Stimulated activated CD8-positive, alpha-beta memory T cell treated with anti-CD3 and anti-CD28 coated beads, Interleukin-2, amount 100 ng/mL, for 48 hours (primary cell): ENCODE measurements around the gene PRSS21.

Experiments
- DNase-seq, 2 donors: peaks; one replicate each; pipeline ENCODE4 v3.0.0-alpha.2; 2020; ENCODE audit warnings: low read depth in 2 of 2

The PRSS21 gene

DNA sequence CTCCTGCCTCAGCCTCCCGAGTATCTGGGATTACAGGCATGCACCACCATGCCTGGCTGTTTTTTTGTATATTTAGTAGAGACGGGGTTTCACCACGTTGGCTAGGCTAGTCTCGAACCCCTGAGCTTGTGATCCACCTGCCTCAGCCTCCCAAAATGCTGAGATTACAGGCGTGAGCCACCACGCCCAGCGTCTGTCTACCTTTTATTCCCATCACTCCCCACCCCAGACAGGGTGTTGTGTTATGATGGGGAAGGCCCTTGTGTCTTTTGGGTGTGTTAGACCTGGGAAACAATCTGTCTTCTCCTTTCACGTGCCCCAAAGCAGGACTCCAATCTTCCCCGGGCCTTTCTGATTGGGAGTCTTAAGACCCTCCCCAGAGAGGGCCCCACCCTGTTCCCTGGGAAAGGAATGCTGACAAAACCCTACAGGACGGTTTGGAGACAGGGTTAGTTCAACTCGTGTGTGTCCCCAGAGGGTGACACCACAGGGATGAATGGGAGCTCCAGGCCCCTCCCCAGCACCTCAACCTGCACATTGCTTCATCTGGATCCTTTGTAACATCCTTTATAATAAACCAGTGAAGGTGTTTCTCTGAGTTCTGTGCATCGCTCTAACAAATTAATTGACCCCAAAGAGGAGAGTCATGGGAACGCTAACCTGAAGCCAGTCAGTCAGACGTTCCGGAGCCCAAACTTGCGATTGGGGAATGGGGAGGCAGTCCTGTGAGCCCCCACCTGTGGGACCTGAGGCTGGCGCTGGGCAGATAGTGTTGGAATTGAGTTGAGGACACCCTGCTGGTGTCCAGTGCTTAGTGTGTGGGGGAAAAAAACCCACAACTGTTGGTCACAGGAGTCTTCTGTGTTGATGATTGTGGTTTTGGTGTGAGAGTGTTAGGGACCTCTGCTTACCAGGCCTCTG, 36.8 kb upstream of the PRSS21 start:
- no peak for DNase-seq

- no peak for DNase-seq
Measured at GRCh38 chr16:2782583-2783351, 34.3 kb upstream of the PRSS21 start.

DNA sequence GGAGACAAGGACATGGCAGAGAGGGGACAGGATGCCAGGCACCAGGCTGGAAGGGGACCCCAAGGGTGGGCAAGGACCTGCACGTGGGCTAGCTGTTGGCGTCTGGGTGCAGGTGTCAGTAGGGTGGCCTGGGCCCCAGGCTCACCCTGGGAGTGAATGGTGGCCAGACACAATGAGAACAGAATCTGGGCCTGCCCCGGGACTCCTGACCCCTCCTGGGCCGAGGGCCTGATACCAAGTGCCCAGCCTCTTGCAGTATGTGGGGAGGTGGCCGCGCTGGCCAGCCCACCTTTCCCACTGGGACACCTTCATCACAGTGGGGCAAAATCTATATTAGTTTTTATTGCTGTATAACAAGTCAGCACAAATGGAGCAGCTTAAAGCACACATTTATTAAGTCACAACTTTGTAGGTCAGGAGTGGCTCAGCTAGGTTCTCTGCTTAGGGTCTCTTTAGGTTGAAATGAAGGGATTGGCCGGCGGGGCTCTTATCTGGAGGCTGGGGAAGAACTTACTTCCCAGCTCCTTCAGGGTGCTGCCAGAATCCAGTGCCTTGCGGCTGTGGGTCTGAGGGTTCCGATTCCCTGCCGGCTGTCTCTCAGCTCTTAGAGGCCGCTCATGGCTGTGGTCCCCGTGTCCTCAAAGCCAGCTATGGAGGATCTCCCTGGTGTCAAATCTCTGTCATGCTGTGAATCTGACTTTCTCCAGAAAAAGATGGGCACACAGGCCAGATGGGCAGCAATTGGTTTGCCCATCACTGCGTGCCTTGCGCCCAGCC, 33.3 kb upstream of the PRSS21 start:
- DNase-seq = no peak

- DNase-seq = no peak
Measured at GRCh38 chr16:2784358-2785100, 32.5 kb upstream of the PRSS21 start.

DNA sequence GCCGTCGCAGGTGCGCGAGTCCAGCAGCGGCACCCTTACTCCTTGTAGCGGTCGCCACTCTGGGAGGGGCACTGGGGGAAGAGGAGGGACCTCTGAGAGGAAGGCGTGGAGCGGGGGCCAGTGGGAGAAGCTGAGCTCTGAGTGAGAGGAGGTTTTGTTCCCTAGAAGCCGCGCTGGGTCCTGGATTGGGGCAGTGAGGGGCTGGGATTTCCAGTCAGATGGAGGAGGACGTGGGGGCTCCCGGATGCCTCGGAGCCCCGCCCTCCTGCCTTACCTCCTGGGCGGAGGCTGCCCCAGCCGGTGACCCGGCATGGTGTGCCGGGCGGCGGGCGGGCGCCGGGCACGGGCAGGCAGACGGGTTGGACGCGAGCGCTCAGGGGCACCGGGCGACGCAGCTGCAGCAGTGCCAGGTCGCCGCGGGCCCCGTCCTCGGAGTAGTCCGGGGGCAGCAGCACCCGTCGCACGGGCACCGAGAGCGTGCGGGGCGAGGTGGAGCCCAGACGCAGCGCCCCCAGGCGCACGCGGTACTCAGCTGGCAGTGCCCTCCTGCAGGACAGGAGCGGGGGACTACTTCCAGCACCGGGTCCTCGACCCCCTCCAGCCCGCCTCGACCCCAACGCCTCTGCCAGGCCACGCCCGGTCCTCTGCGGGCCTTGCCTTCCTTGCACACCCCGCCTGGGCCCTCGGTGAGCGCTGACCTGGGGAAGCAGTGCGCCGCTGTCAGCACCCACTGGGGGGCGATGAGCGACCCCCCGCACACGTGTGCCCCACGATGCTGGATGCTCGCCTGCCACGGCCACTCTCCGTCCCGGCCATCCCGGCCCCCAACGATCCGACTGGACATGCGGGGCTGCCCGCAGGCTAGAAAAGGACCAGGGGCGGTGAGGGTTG, 31.7 kb upstream of the PRSS21 start:
- DNase-seq = peak in 1 of 2 donors; percentile 23

- DNase-seq = no peak
Measured at GRCh38 chr16:2786061-2786825, 30.8 kb upstream of the PRSS21 start.

DNA sequence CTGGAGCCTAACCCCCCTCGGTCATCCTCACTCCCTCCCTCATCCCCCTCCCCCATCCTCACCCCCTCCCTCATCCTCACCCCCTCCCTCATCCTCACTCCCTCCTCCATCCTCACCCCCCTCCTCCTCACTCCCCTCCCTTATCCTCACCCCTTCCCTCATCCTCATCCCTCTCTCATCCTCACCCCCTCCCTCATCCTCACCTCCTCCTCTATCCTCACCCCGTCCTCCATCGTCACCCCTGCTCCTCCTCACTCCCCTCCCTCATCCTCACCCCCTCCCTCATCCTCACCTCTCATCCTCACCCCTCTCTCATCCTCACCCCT, 30.2 kb upstream of the PRSS21 start:
- DNase-seq = no peak

DNA sequence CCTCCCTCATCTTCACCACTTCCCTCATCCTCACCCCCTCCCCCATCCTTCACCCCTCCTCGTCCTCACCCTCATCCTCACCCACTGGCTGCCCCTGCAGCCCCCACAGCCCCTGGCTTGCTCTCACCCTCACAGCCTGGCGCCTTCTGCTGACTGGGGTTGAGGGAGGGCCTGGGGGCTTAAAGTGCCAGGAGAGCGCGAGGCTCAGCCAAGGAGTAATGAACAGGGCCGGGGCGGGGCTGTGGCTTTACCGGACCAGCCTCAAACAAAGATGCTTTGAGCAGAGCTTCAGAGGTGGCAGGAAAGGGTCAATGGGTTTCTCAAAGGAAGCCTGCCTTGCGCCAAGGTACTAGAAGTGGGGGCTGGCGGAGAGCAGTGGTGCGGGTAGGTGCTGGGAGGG, 29.6 kb upstream of the PRSS21 start, which contains the start of gene PRSS33:
Gene PRSS33 (minus strand): TSS at position 155 of the 400 bp plus-strand sequence. CDS start 1,013 bp downstream, outside the sequence.
- DNase-seq = no peak

- DNase-seq = no peak
Measured at GRCh38 chr16:2787961-2788360, 29.1 kb upstream of the PRSS21 start.

DNA sequence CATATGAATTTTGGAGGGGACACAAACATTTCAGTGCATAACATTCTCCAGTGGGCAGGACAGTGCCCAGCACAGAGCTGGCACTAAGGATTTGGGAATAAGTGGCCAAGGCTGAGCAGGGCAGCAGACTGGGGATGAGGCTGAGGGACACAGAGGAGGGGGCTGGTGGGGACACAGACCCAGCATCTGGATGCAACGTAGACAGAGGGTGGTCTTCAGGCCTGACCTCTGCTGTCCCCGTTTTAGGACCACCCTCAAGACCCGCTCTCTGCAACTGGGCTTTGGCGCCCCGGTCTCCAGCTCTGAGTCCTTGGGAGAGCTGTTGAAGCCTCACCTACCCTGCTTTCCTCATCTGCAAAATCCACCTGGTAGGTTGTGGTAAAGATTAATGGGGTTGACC, 26.4 kb upstream of the PRSS21 start:
- DNase-seq = no peak

DNA sequence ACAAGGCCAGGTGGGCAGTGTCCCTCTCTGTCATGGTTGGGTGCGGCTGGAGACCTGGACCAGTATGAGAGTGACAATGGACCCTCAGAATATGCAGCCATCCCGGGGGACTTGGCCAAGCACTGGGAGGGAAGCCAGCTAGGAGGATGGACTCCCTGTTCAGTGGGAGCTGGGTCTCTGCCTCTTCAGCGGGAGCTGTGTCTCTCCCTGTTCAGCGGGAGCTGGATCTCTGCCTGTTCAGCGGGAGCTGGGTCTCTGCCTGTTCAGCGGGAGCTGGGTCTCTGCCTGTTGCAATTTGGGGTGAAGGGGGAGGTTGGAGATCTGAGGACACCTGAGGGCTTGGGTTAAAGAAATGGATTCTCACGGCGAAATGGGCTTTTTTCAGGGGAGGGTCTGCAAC, 25.9 kb upstream of the PRSS21 start:
- no peak for DNase-seq

- DNase-seq = no peak
Measured at GRCh38 chr16:2792940-2793339, 24.1 kb upstream of the PRSS21 start.

DNA sequence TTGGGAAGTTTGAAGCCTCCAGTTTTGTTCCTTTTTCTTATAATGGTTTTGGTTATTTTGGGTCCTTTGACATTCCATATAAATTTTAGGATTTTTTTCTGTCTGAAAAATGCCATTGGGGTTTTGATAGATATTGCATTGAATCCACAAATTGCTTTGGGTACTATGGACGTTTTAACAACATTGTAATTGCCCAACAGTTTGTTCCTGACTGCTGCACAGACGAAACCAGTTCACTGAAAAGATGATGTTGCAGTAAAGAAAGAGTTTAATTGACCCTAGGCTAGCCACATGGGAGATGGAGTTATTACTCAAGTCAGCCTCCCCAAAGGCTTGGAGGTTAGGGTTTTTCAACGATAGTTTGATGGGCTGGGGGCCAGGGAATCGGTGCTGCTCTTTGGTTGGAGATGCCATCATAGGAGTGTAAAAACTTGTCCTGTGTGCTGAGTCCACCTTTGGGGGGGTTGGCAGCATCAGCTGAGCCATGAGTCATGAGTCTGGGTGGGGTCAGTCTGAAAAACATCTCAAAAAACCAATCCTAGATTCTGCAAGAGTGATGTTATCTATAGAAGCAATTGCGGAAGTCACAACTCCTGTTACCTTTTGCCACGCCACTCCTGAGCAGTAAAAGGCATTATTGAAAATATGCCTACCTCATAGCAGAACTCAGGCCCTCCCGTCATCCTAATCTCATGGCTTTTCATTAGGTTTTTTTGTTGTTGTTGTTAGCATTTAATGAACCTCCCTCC, 21.5 kb upstream of the PRSS21 start:
- DNase-seq = no peak

- no peak for DNase-seq
Measured at GRCh38 chr16:2798723-2799204, 18.3 kb upstream of the PRSS21 start.

GRCh38 chr16:2799205-2799858, 17.7 kb upstream of the PRSS21 start:
- DNase-seq = no peak

- no peak for DNase-seq
Measured at GRCh38 chr16:2799859-2800226, 17.2 kb upstream of the PRSS21 start.

- DNase-seq = no peak
Measured at GRCh38 chr16:2803545-2804195, 13.4 kb upstream of the PRSS21 start.

GRCh38 chr16:2804728-2805127, 12.3 kb upstream of the PRSS21 start:
- no peak for DNase-seq
